HL-60 (cell line): ENCODE results near the gene SMAD7.

ENCODE experiments used
- DNase-seq, 2 experiments: peaks; one replicate each; pipeline ENCODE4 v3.0.0-alpha.2; 2010 to 2020; ENCODE audit warnings: low read depth in 1 of 2, low spot score in 1 of 2
- H3K27ac ChIP-seq: fragments of 250-450 bp; sonication (Bioruptor Pico); replicated peaks from 2 replicates; pipeline ENCODE4 v1.5.1; 2020; ENCODE audit warnings: mild to moderate bottlenecking, moderate library complexity
- H3K27me3 ChIP-seq: fragments of 250-450 bp; sonication (Bioruptor Pico); 2 replicates; pipeline ENCODE4 v1.5.1; 2021; ENCODE audit warnings: mild to moderate bottlenecking, moderate library complexity; ENCODE audit not compliant: insufficient read depth, poor library complexity, severe bottlenecking
- H3K4me3 ChIP-seq: replicated peaks from 2 replicates; pipeline ENCODE4 v1.5.1; 2011; ENCODE audit warnings: mild to moderate bottlenecking, control low read depth, low read length; ENCODE audit not compliant: insufficient read depth
- CTCF ChIP-seq: IDR thresholded peaks from one replicate; pipeline ENCODE4 v1.5.1; 2011; ENCODE audit warnings: low read length, control low read depth, inconsistent platforms; ENCODE audit not compliant: insufficient read depth
- GABPA ChIP-seq: IDR thresholded peaks from 2 replicates; pipeline ENCODE4 v1.6.1; 2012; ENCODE audit warnings: low read depth
- POLR2AphosphoS5 ChIP-seq: IDR thresholded peaks from 2 replicates; pipeline ENCODE4 v1.6.1; 2012; ENCODE audit warnings: low read depth
- REST ChIP-seq: IDR thresholded peaks from 2 replicates; pipeline ENCODE4 v1.6.1; 2012; ENCODE audit warnings: low read depth; ENCODE audit not compliant: insufficient replicate concordance
- SPI1 ChIP-seq: IDR thresholded peaks from 2 replicates; pipeline ENCODE4 v1.6.1; 2012; ENCODE audit warnings: low read depth, mild to moderate bottlenecking, borderline replicate concordance

SMAD7 gene

GRCh38 chr18:48988508-48989303 lies 37.9 kb upstream of the SMAD7 start:
- TF ChIP-seq GABPA = no peak
- TF ChIP-seq SPI1 = no peak
- no peak for TF ChIP-seq REST
- TF ChIP-seq POLR2AphosphoS5 = no peak
- TF ChIP-seq CTCF = no peak
- H3K27me3 ChIP-seq = no peaks in the 10 kb centered on the region
- H3K4me3 ChIP-seq = no peak overlapping the region
- H3K27ac ChIP-seq = no peak overlapping the region
- DNase-seq = no peak

GRCh38 chr18:48987821-48988220 lies 37.1 kb upstream of the SMAD7 start:
- Histone ChIP-seq H3K27me3 (no peaks in the 10 kb centered on the region), H3K4me3 (no peak overlapping the region), H3K27ac (no peak overlapping the region)
- TF ChIP-seq REST = no peak
- TF ChIP-seq SPI1 = no peak
- no peak for TF ChIP-seq GABPA
- no peak for TF ChIP-seq CTCF
- TF ChIP-seq POLR2AphosphoS5 = no peak
- DNase-seq = no peak

DNA sequence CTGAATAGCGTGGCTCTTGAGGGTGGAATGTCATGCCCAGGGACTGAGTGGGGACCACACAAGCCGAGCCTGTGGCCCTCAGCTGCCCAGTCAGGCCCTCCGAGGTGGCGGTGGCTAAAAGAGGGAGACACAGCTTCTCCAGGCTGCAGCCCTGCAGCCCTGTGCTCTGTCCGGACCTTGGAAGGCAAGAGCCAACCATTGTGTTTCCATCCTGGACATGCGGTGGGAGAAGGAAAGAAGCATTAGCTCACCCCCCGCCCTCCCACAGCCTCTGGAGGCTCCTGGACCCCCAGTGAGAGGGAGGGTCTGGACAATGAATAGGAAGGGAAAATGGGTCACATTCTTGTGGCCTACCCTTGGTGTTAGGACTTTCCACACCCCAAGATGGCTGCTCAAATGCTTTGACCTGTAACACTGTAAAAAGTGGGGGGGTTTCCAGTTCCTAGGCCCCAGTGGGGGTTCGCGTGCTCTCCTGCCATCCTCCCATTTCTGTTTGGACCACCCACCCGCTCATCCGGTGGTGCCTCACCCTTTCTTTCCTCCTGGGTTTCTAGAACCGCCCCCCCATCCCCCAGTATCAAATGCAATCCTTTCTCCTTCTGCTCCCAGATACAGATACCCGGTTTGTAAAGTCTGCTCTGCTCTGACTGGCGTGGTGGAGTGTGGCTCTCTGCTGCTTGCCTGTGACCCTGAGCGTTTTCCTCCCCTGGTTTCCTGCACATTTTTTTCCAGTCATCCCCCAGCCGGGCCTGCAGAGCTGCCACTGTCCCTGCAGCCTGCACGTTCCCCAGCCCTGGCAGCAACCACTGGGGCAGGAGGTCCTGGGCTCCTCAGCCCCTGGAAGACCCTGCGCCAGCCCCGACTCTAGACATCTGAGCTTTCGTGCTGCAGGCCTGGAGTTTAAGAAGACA lies 36.3 kb upstream of the SMAD7 start:
- Histone ChIP-seq H3K27me3 (no peaks in the 10 kb centered on the region), H3K27ac (no peak overlapping the region), H3K4me3 (no peak overlapping the region)
- no peak for DNase-seq
- TF ChIP-seq REST = no peak
- TF ChIP-seq SPI1 = no peak
- no peak for TF ChIP-seq GABPA
- TF ChIP-seq POLR2AphosphoS5 = no peak
- TF ChIP-seq CTCF = no peak
